Loucy (cell line): ENCODE results near the gene SCRT2.
"Not testable (repeated sequence)": the region's sequence is repeated elsewhere in the genome, so short reads cannot be mapped to it uniquely, and the experiment has no call there.

Experiments
- H2AFZ ChIP-seq: fragments of 200-600 bp; sonication (generic); 2 replicates; pipeline ENCODE4 v1.6.0; 2016; ENCODE audit warnings: antibody characterized with exemption, mild to moderate bottlenecking, low read length, moderate library complexity
- H3F3A ChIP-seq: fragments of 200-600 bp; 2 replicates; pipeline ENCODE4 v1.6.0; 2016; ENCODE audit warnings: antibody characterized with exemption, low read depth, mild to moderate bottlenecking
- H3K27me3 ChIP-seq: fragments of 200-600 bp; sonication (generic); 2 replicates; pipeline ENCODE4 v1.6.1; 2014; ENCODE audit warnings: low read length, mild to moderate bottlenecking; ENCODE audit not compliant: insufficient read depth, poor library complexity, severe bottlenecking
- H3K36me3 ChIP-seq: fragments of 200-600 bp; sonication (generic); 2 replicates; pipeline ENCODE4 v1.6.1; 2016; ENCODE audit warnings: low read length; ENCODE audit not compliant: insufficient read depth
- H3K4me1 ChIP-seq: fragments of 200-600 bp; sonication (generic); 2 replicates; pipeline ENCODE4 v1.5.1; 2014; ENCODE audit warnings: low read length, mild to moderate bottlenecking; ENCODE audit not compliant: insufficient read depth, poor library complexity, severe bottlenecking
- H3K4me2 ChIP-seq: fragments of 200-600 bp; sonication (generic); 2 replicates; pipeline ENCODE4 v1.6.0; 2014; ENCODE audit warnings: antibody characterized with exemption, low read length, low read depth, mild to moderate bottlenecking; ENCODE audit not compliant: poor library complexity, severe bottlenecking
- H3K4me3 ChIP-seq: fragments of 200-600 bp; sonication (generic); 2 replicates; pipeline ENCODE4 v1.5.1; 2014; ENCODE audit warnings: low read length, mild to moderate bottlenecking, mixed read lengths; ENCODE audit not compliant: poor library complexity, severe bottlenecking
- H3K79me2 ChIP-seq: fragments of 200-600 bp; sonication (generic); 2 replicates; pipeline ENCODE4 v1.6.1; 2014; ENCODE audit warnings: low read length; ENCODE audit not compliant: insufficient read depth
- H3K9ac ChIP-seq: fragments of 200-600 bp; sonication (generic); 2 replicates; pipeline ENCODE4 v1.6.0; 2014; ENCODE audit warnings: mild to moderate bottlenecking, low read depth, low read length, moderate library complexity; ENCODE audit not compliant: poor library complexity, severe bottlenecking
- H3K9me2 ChIP-seq: fragments of 200-600 bp; sonication (generic); replicated peaks from 2 replicates; pipeline ENCODE4 v1.6.1; 2016; ENCODE audit warnings: low read depth, low read length, mixed read lengths
- H3K9me3 ChIP-seq: fragments of 200-600 bp; sonication (generic); 2 replicates; pipeline ENCODE4 v1.6.1; 2014; ENCODE audit warnings: mild to moderate bottlenecking, antibody characterized with exemption, low read length, low read depth; ENCODE audit not compliant: insufficient read depth
- H4K20me1 ChIP-seq: fragments of 200-600 bp; sonication (generic); 2 replicates; pipeline ENCODE4 v1.6.0; 2014; ENCODE audit warnings: antibody characterized with exemption, low read length, mild to moderate bottlenecking; ENCODE audit not compliant: insufficient read depth, poor library complexity, severe bottlenecking
- EZH2phosphoT487 ChIP-seq: fragments of 200-600 bp; IDR thresholded peaks from 2 replicates; pipeline ENCODE4 v1.6.1; 2018; ENCODE audit warnings: antibody characterized with exemption, mild to moderate bottlenecking, moderate library complexity, borderline replicate concordance
- TF ChIP-seq, protein P1 (sequence below): fragments of 200-600 bp; sonication (generic); conservative IDR thresholded peaks from 2 replicates; pipeline ENCODE4 v1.5.1; 2014; ENCODE audit warnings: mild to moderate bottlenecking, antibody characterized with exemption, low read length

Gene SCRT2

DNA sequence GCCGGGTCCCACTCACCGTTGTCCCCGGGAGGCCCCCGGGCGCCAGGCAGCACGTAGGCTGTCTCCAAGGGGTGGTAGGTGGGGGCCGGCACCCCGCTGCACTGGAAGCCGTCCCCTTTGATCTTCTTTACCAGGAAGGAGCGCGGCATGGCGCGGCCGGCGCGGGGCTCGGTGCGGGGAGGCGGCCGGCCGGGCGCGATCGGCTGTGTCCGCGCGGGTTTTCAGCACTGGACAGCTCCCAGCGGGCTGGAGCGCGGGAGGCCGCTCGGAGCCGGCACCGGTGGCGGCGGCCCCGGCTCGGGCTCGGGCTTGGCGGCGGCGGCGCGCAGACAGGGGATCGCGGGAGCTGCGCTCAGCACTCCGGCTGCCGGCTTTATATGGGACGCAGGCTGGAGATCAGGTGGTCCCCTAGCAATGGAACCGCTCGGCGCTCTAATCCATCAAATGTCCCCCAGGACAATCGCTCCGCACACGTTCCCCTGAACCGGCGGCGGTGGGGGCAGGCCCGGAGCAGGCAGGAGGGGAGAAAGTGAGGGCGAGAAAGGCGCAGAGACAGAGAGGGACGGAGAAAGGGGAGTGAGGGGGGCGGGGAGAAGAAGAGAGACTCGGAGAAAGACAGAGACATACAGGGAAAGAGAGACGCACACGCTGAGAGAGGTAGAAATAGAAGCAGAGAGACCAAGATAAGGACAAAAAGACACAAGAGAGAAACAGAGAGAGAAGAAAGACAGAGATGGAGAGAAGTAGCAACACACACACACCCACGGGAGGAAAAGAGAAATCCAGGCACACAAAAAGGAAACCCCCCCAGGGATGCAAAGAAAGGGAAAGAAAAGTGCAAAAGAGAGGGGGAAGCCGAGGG lies at the start of gene SCRT2:
Gene SCRT2 (minus strand): TSS at position 350 of the 862 bp plus-strand sequence. CDS start 201 bp downstream, at position 149.
- Histone ChIP-seq H3K4me1 (peaks cover 17% of the 10 kb centered on the region), H2AFZ (no peak within 1 kb of the TSS), H3F3A (no peaks in the 10 kb centered on the region), H3K9me3 (no peaks in the 10 kb centered on the region), H3K9me2 (no peaks in the 10 kb centered on the region), H3K79me2 (no peaks in the 10 kb centered on the region), H3K9ac (no peak within 1 kb of the TSS), H3K36me3 (no peaks in the 10 kb centered on the region), H3K4me2 (peak within 1 kb of the TSS; percentile 15), H4K20me1 (no peaks in the 10 kb centered on the region), H3K27me3 (no peaks in the 10 kb centered on the region), H3K4me3 (no peak within 1 kb of the TSS)
- TF ChIP-seq EZH2phosphoT487, result no peak
- TF ChIP-seq, protein P1, sequence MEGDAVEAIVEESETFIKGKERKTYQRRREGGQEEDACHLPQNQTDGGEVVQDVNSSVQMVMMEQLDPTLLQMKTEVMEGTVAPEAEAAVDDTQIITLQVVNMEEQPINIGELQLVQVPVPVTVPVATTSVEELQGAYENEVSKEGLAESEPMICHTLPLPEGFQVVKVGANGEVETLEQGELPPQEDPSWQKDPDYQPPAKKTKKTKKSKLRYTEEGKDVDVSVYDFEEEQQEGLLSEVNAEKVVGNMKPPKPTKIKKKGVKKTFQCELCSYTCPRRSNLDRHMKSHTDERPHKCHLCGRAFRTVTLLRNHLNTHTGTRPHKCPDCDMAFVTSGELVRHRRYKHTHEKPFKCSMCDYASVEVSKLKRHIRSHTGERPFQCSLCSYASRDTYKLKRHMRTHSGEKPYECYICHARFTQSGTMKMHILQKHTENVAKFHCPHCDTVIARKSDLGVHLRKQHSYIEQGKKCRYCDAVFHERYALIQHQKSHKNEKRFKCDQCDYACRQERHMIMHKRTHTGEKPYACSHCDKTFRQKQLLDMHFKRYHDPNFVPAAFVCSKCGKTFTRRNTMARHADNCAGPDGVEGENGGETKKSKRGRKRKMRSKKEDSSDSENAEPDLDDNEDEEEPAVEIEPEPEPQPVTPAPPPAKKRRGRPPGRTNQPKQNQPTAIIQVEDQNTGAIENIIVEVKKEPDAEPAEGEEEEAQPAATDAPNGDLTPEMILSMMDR, result no peak

DNA sequence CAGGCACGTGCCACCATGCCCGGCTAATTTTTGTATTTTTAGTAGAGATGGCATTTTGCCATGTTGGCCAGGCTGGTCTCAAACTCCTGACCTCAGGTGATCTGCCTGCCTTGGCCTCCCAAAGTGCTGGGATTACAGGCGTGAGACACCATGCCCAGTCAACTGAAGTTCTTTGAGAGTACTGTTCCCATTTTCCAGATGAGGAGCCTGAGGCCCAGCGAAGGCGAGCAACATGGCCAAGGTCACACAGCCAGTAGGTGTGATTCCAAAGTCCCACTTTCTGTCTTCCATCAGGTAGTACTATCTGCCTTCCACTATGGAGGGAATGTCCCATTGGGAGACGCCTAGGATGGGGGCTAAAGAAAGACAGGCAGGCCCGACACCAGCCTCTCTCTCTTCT lies 49.2 kb upstream of the SCRT2 start:
- H3K27me3 ChIP-seq, H3K9me3 ChIP-seq: not testable (repeated sequence)

DNA sequence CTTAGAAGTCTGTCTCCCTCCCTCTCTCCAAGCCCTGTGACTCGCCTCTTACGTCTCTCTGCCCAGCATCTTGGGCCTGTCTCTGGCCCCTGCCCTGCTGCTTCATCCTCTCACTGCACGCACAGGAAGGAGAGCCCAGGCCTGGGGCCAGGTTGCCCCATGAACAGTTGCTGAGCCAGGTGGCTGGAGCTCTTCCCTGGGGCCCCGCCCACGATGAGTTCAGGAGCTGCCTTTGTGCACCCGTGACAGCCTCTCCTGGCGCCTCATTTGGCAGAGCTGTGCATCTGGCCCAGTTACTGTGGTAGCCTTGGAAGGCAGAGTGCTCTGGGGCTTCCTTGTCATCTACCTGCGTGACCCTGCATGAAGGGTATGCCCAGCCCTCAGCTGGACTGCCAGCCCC lies 48.2 kb upstream of the SCRT2 start:
- H3K9ac ChIP-seq, result no peak overlapping the region
- H3K9me2 ChIP-seq, result no peaks in the 10 kb centered on the region
- H4K20me1 ChIP-seq, result no peaks in the 10 kb centered on the region
- H3K4me2 ChIP-seq, result no peak overlapping the region
- H3K4me3 ChIP-seq, result no peak overlapping the region
- H3F3A ChIP-seq, result no peaks in the 10 kb centered on the region
- no peaks in the 10 kb centered on the region for H3K36me3 ChIP-seq
- TF ChIP-seq, protein P1, result no peak
- no peak for TF ChIP-seq EZH2phosphoT487
- H3K27me3 ChIP-seq, result no peaks in the 10 kb centered on the region
- no peaks in the 10 kb centered on the region for H3K9me3 ChIP-seq
- H2AFZ ChIP-seq, result no peak overlapping the region
- no peaks in the 10 kb centered on the region for H3K79me2 ChIP-seq
- no peaks in the 10 kb centered on the region for H3K4me1 ChIP-seq

More for the DNA sequence above, 49.2 kb upstream of the SCRT2 start:
- H3K36me3 ChIP-seq, H3K9me2 ChIP-seq, H2AFZ ChIP-seq, H3K9ac ChIP-seq, H3K4me2 ChIP-seq, H3K4me1 ChIP-seq, H3K4me3 ChIP-seq, H3K79me2 ChIP-seq, H3F3A ChIP-seq, H4K20me1 ChIP-seq: not testable (repeated sequence)
